ENCODE data around the gene RASSF8. TPM values are rescaled to one million over a fixed set of nuclear protein-coding genes. Genes with fewer than 3 reads are reported as not detected.

The RASSF8 gene
- total RNA-seq, 1 experiment from 2014 or later, result 51.2 TPM

DNA sequence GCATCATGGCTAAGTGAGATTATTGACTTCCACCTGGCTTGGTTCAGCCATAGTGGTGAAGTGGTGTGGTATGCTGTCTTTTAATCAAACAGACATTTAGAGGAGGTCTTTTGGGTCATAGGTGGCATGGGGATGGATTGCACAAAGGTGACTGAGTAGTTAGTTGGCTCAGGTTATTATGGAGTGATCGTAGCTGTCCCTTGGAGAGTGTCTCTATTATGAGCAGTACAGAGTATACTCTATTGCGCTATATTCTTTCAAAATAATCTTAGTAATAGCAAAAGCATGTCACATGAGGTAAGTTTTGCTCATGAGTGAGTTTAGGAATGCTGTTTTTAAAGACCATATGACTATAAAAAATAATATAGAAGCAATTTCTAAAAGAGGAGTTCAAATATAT is 60.4 kb downstream of the RASSF8 start:
- H3F3A ChIP-seq (ENCODE audit: low read length, unreplicated experiment), result no peaks in the 10 kb centered on the region
- H3K27me3 ChIP-seq (ENCODE audit: low read length), result no peaks in the 10 kb centered on the region
- H3K79me2 ChIP-seq (ENCODE audit: low read length), result peaks cover 70% of the 10 kb centered on the region
- no peaks in the 10 kb centered on the region for H3K9me3 ChIP-seq (ENCODE audit: low read length)
- H3K36me3 ChIP-seq (ENCODE audit: low read depth, low read length), result no peaks in the 10 kb centered on the region
- H4K20me1 ChIP-seq (ENCODE audit: low read length), result 0 out of 2 replicates have a peak, but pooled peaks cover 4% of the 10 kb centered on the region
- ATAC-seq (no peak), DNase-seq (peak; percentile 42)
- H3K4me3 ChIP-seq (ENCODE audit: low read length), result no peak overlapping the region
- CTCF ChIA-PET, result no interaction called here
- TF ChIP-seq EZH2 (IDR thresholded peaks at IDR 0.05; ENCODE audit: low read length, unreplicated experiment) (no peak), EZH2phosphoT487 (IDR thresholded peaks at IDR 0.05; ENCODE audit: borderline replicate concordance, low read length) (no peak), CTCF (conservative IDR thresholded peaks at IDR 0.05; ENCODE audit: low read depth, low read length) (no peak)
- no peak overlapping the region for H3K27ac ChIP-seq (ENCODE audit: low read length)
- H3K9me2 ChIP-seq (replicated peaks; ENCODE audit: low read length), result no peaks in the 10 kb centered on the region
- no peak overlapping the region for H2AFZ ChIP-seq (ENCODE audit: low read length)
- H3K4me2 ChIP-seq (ENCODE audit: low read length), result no peak overlapping the region
- no peak overlapping the region for H3K9ac ChIP-seq (ENCODE audit: low read length)
- BruUV-seq (replicated peaks), result no TSS peak
- intact Hi-C loops (cut with micrococcal nuclease), result no loop called here
- H3K4me1 ChIP-seq (ENCODE audit: insufficient read depth, low read length), result peaks cover 9% of the 10 kb centered on the region; the same call in 1 of the 2 replicates
- POLR2A ChIA-PET (ENCODE audit: unreplicated experiment), result no interaction called here

GRCh38 chr12:26021534-26021933 is 63.1 kb downstream of the RASSF8 start:
- H3K4me1 ChIP-seq (ENCODE audit: insufficient read depth, low read length), result peaks cover 9% of the 10 kb centered on the region; the same call in 1 of the 2 replicates
- H3K27ac ChIP-seq (ENCODE audit: low read length), result no peak overlapping the region
- no peaks in the 10 kb centered on the region for H3K9me2 ChIP-seq (replicated peaks; ENCODE audit: low read length)
- no peaks in the 10 kb centered on the region for H3K9me3 ChIP-seq (ENCODE audit: low read length)
- no peaks in the 10 kb centered on the region for H3K27me3 ChIP-seq (ENCODE audit: low read length)
- DNase-seq (no peak), ATAC-seq (no peak)
- H3K36me3 ChIP-seq (ENCODE audit: low read depth, low read length), result no peaks in the 10 kb centered on the region
- BruUV-seq (replicated peaks), result no TSS peak
- ChIA-PET CTCF (no interaction called here), POLR2A (ENCODE audit: unreplicated experiment) (no interaction called here)
- no peak overlapping the region for H3K4me2 ChIP-seq (ENCODE audit: low read length)
- intact Hi-C loops (cut with micrococcal nuclease), result no loop called here
- H4K20me1 ChIP-seq (ENCODE audit: low read length), result 0 out of 2 replicates have a peak, but pooled peaks cover 3% of the 10 kb centered on the region
- TF ChIP-seq EZH2 (IDR thresholded peaks at IDR 0.05; ENCODE audit: low read length, unreplicated experiment), result no peak
- no peak for TF ChIP-seq CTCF (conservative IDR thresholded peaks at IDR 0.05; ENCODE audit: low read depth, low read length)
- TF ChIP-seq EZH2phosphoT487 (IDR thresholded peaks at IDR 0.05; ENCODE audit: borderline replicate concordance, low read length), result no peak
- H3K4me3 ChIP-seq (ENCODE audit: low read length), result no peak overlapping the region
- H2AFZ ChIP-seq (ENCODE audit: low read length), result no peak overlapping the region
- no peak overlapping the region for H3K9ac ChIP-seq (ENCODE audit: low read length)
- no peaks in the 10 kb centered on the region for H3F3A ChIP-seq (ENCODE audit: low read length, unreplicated experiment)
- peaks cover 45% of the 10 kb centered on the region for H3K79me2 ChIP-seq (ENCODE audit: low read length)

DNA sequence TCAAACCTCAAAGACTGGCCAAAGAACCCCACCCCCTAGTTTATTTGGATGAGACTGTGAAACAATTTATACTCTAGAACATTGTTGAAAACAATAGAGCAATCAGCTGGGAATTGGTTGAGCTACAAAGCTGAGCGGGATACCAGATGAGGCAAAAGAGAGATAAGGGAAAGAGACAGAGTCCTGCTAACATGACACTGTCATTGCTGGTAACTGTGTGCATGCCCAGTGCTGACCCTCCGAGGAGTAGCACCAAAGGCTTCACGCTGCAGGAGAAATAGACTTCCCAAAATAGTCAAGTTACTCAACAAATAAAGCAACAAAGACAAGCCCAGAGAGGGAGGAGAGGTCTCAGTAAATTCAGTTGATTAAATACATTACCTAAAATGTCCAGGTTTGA is 63.6 kb downstream of the RASSF8 start:
- DNase-seq (no peak), ATAC-seq (no peak)
- intact Hi-C loops (cut with micrococcal nuclease), result no loop called here
- no peak for TF ChIP-seq CTCF (conservative IDR thresholded peaks at IDR 0.05; ENCODE audit: low read depth, low read length)
- no peak for TF ChIP-seq EZH2 (IDR thresholded peaks at IDR 0.05; ENCODE audit: low read length, unreplicated experiment)
- no peak for TF ChIP-seq EZH2phosphoT487 (IDR thresholded peaks at IDR 0.05; ENCODE audit: borderline replicate concordance, low read length)
- H3K9me2 ChIP-seq (replicated peaks; ENCODE audit: low read length), result no peaks in the 10 kb centered on the region
- H3K79me2 ChIP-seq (ENCODE audit: low read length), result peaks cover 42% of the 10 kb centered on the region
- no peak overlapping the region for H3K4me3 ChIP-seq (ENCODE audit: low read length)
- ChIA-PET POLR2A (ENCODE audit: unreplicated experiment) (no interaction called here), CTCF (no interaction called here)
- H3F3A ChIP-seq (ENCODE audit: low read length, unreplicated experiment), result no peaks in the 10 kb centered on the region
- no peaks in the 10 kb centered on the region for H3K27me3 ChIP-seq (ENCODE audit: low read length)
- H3K9ac ChIP-seq (ENCODE audit: low read length), result no peak overlapping the region
- no peak overlapping the region for H3K4me2 ChIP-seq (ENCODE audit: low read length)
- H3K27ac ChIP-seq (ENCODE audit: low read length), result no peak overlapping the region
- H3K9me3 ChIP-seq (ENCODE audit: low read length), result no peaks in the 10 kb centered on the region
- no peaks in the 10 kb centered on the region for H3K36me3 ChIP-seq (ENCODE audit: low read depth, low read length)
- peaks cover 9% of the 10 kb centered on the region; the same call in 1 of the 2 replicates for H3K4me1 ChIP-seq (ENCODE audit: insufficient read depth, low read length)
- H4K20me1 ChIP-seq (ENCODE audit: low read length), result no peaks in the 10 kb centered on the region
- H2AFZ ChIP-seq (ENCODE audit: low read length), result no peak overlapping the region
- BruUV-seq (replicated peaks), result no TSS peak
